ENCODE measurements around the gene PSMB1.
A peak's percentile ranks its signal among the peaks of the same experiment; 100 is the strongest.
"Not testable (repeated sequence)": the region's sequence is repeated elsewhere in the genome, so short reads cannot be mapped to it uniquely, and the experiment has no call there.

PSMB1 gene

GRCh38 chr6:170525795-170526194, 27.3 kb downstream of the PSMB1 start:
- DNase-seq (ENCODE audit: low read depth in 1 of 2, low spot score in 1 of 2): no peak
- no peak for TF ChIP-seq JUND (IDR thresholded peaks at IDR 0.05; ENCODE audit: low read depth)
- in situ Hi-C loops (cut with HindIII; ENCODE audit: low pct_unique_long_range_greater_than_20kb, low sequenced_read_pairs): no loop called here

GRCh38 chr6:170524172-170524502, 29.0 kb downstream of the PSMB1 start:
- in situ Hi-C loops (cut with HindIII; ENCODE audit: low pct_unique_long_range_greater_than_20kb, low sequenced_read_pairs): no loop called here
- no peak for TF ChIP-seq JUND (IDR thresholded peaks at IDR 0.05; ENCODE audit: low read depth)
- no peak for DNase-seq (ENCODE audit: low read depth in 1 of 2, low spot score in 1 of 2)

- TF ChIP-seq JUND (IDR thresholded peaks at IDR 0.05; ENCODE audit: low read depth): no peak
- in situ Hi-C loops (cut with HindIII; ENCODE audit: low pct_unique_long_range_greater_than_20kb, low sequenced_read_pairs): no loop called here
- no peak for DNase-seq (ENCODE audit: low read depth in 1 of 2, low spot score in 1 of 2)
Observed at GRCh38 chr6:170523256-170524171, 29.6 kb downstream of the PSMB1 start.

- TF ChIP-seq JUND (IDR thresholded peaks at IDR 0.05; ENCODE audit: low read depth): no peak
Observed at GRCh38 chr6:170522565-170523183, 30.4 kb downstream of the PSMB1 start.

GRCh38 chr6:170516783-170517616, 36.1 kb downstream of the PSMB1 start:
- in situ Hi-C loops (cut with HindIII; ENCODE audit: low pct_unique_long_range_greater_than_20kb, low sequenced_read_pairs): no loop called here
- DNase-seq (ENCODE audit: low read depth in 1 of 2, low spot score in 1 of 2): peak; percentile 7 to 74
- TF ChIP-seq JUND (IDR thresholded peaks at IDR 0.05; ENCODE audit: low read depth): no peak

More at GRCh38 chr6:170522565-170523183, 30.4 kb downstream of the PSMB1 start:
- in situ Hi-C loops (cut with HindIII; ENCODE audit: low pct_unique_long_range_greater_than_20kb, low sequenced_read_pairs): no loop called here
- peak in 1 of 2 experiments; percentile 34 for DNase-seq (ENCODE audit: low read depth in 1 of 2, low spot score in 1 of 2)

GRCh38 chr6:170514908-170515307, 38.2 kb downstream of the PSMB1 start:
- in situ Hi-C loops (cut with HindIII; ENCODE audit: low pct_unique_long_range_greater_than_20kb, low sequenced_read_pairs): no loop called here
- DNase-seq (ENCODE audit: low read depth in 1 of 2, low spot score in 1 of 2): no peak
- TF ChIP-seq JUND (IDR thresholded peaks at IDR 0.05; ENCODE audit: low read depth): no peak

GRCh38 chr6:170512249-170512648, 40.9 kb downstream of the PSMB1 start:
- in situ Hi-C loops (cut with HindIII; ENCODE audit: low pct_unique_long_range_greater_than_20kb, low sequenced_read_pairs): no loop called here
- TF ChIP-seq JUND (IDR thresholded peaks at IDR 0.05; ENCODE audit: low read depth): no peak
- no peak for DNase-seq (ENCODE audit: low read depth in 1 of 2, low spot score in 1 of 2)

- no peak for DNase-seq (ENCODE audit: low read depth in 1 of 2, low spot score in 1 of 2)
- in situ Hi-C loops (cut with HindIII; ENCODE audit: low pct_unique_long_range_greater_than_20kb, low sequenced_read_pairs): no loop called here
- TF ChIP-seq JUND (IDR thresholded peaks at IDR 0.05; ENCODE audit: low read depth): no peak
Observed at GRCh38 chr6:170510631-170511030, 42.5 kb downstream of the PSMB1 start.

- TF ChIP-seq JUND (IDR thresholded peaks at IDR 0.05; ENCODE audit: low read depth): no peak
- no peak for DNase-seq (ENCODE audit: low read depth in 1 of 2, low spot score in 1 of 2)
- in situ Hi-C loops (cut with HindIII; ENCODE audit: low pct_unique_long_range_greater_than_20kb, low sequenced_read_pairs): no loop called here
Observed at GRCh38 chr6:170509723-170510018, 43.4 kb downstream of the PSMB1 start.

- in situ Hi-C loops (cut with HindIII; ENCODE audit: low pct_unique_long_range_greater_than_20kb, low sequenced_read_pairs); DNase-seq (ENCODE audit: low read depth in 1 of 2, low spot score in 1 of 2): not testable (repeated sequence)
Observed at GRCh38 chr6:170508892-170509722, 44.0 kb downstream of the PSMB1 start.

GRCh38 chr6:170508275-170508674, 44.8 kb downstream of the PSMB1 start:
- DNase-seq (ENCODE audit: low read depth in 1 of 2, low spot score in 1 of 2); in situ Hi-C loops (cut with HindIII; ENCODE audit: low pct_unique_long_range_greater_than_20kb, low sequenced_read_pairs): not testable (repeated sequence)

GRCh38 chr6:170507728-170508127, 45.4 kb downstream of the PSMB1 start:
- in situ Hi-C loops (cut with HindIII; ENCODE audit: low pct_unique_long_range_greater_than_20kb, low sequenced_read_pairs); DNase-seq (ENCODE audit: low read depth in 1 of 2, low spot score in 1 of 2): not testable (repeated sequence)

Data from T47D (cell line).